HT-29 (cell line): ENCODE results near the gene CYP2W1. TPM values are rescaled to one million over a fixed set of nuclear protein-coding genes. Genes with fewer than 3 reads are reported as not detected.
A peak's percentile ranks its signal among the peaks of the same experiment; 100 is the strongest.

ENCODE experiments used
- DNase-seq: peaks from one replicate; pipeline ENCODE4 v3.0.0-alpha.2; 2015; ENCODE audit warnings: low spot score
- total RNA-seq: library from RNA; depleted of rRNA; stranded (reverse); fragments of >200 nt; shearing (Covaris generic); gene quantifications from 2 replicates; pipeline ENCODE4 v1.2.3, GENCODE V29; 2014

CYP2W1 gene
- total RNA-seq, 1 experiment from 2014 or later, result 3.7 TPM

DNA sequence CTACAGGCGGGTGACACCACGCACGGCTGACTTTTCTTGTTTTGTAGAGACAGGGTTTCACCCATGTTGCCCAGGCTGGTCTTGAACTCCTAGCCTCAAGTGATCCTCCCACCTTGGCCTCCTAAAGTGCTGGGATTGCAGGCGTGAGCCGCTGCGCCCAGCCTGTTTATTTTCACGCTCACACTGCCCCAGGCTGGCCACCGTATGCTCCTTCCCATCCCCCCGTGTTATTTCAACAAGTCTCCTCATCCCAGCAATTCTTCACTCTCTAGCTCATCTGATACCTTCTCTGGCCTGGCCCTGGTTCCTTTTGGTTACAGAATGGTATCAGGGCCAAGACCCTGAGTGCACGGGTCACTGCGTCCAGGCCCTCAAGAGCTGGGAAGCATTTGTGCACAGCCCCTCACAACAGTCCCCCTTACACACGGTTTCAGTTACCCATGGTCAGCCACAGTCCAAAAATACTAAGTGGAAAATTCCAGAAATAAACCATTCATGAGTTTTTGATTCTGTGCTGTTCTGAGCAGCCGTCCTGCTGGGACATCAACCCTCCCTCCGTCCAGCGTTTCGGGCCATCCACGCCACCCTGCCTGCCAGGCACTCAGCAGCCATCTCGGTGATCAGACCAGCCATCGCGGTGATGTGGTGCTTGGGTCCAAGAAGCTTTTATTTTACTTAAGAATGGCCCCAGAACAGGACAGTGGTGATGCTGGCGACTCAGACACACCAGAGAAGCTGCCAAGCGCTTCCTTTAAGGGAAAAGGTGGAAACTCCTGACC lies 16.5 kb upstream of the CYP2W1 start:
- no peak for DNase-seq

DNA sequence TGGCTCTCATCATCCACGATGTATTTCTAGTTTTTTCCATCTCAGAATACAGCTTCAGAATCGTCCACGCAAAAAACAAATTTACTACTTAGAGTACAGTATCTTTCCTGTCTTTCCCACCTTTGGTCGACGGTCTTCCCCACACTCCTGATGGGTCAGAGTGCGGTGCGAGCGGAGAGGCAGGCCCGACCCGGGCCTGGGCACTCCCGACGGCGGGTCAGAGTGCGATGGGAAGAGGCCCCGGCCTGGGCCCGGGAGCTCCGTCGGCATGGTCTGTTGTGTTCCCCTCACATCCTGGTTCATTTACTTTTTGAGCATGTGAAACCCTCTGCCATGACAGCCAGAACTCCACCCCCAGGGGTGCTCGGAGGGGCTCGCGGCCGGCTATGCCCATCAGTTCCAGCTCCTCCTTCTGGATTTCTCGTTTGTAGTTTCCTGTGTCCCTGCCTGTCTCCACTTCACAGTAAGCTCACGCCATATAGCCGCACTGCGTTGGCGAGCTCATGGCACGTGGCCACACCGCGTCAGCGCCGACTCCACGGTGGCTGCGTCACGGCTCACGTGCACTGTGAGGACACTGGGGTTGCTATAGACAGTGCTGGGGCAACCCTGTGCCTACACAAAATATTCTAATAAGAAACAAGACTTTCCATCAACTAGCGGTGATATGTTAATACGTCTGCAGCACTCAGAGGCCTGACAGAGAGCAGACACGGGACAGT lies 15.5 kb upstream of the CYP2W1 start:
- no peak for DNase-seq

DNA sequence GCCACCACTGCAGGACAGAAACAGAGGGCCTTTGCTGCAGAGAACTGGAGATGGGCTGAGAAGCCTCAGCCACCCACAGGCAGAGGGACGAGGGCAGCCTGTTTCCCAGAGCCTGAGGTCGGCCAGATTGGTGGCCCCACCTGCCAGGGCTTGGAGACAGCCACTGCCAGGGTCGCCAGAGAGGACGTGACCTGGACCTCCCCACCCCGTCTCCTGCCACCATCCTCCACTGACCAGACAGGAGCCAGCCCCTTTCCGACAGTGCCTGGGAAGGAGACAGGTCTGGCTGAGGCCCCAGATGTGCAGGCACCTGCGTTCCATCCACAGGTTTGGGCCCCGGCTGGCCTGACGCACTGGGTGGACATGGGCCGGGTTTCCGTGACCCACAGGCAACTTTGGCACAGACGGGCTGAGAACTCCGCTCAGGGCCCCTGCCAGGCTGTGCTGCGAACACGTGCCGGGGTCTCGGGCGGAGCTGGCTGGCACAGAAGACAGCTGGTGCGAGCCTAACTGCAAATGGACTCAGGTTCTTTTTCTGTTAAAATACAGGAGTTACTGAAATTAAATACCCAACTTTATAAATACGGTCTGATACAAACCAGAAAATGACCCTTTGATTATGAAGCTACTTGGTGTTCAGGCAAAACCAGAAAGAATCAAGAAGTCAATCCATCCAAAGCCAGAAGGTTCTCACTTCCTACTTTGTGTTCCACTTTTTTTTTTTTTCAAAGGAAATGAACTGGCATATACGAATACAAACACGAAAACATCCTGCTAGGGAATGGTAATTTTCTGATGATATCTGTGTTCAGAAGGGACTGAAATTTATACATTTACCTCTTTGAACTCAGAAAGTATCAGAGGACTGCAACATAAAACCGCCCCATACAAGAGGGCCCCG lies 14.5 kb upstream of the CYP2W1 start:
- DNase-seq, result no peak

DNA sequence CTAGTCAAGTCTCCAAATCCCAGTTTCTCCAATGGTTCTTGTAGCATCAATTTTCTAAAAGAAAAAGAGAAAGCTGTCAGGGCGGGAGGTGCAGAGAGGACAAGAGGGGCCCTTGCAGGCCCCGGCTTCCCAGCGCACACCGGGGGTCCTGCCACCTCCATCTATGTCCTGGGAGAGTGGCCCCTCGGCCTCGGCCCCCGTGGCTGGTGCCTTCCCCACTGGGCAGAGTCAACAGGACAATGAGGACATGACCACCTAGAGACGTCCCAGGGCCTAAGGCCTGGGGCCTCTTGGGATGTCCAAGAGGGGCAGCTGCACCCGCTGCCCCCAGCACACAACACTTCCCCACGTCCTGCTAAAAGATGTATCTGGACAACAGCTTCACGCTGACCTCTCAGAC lies 13.6 kb upstream of the CYP2W1 start:
- no peak for DNase-seq

DNA sequence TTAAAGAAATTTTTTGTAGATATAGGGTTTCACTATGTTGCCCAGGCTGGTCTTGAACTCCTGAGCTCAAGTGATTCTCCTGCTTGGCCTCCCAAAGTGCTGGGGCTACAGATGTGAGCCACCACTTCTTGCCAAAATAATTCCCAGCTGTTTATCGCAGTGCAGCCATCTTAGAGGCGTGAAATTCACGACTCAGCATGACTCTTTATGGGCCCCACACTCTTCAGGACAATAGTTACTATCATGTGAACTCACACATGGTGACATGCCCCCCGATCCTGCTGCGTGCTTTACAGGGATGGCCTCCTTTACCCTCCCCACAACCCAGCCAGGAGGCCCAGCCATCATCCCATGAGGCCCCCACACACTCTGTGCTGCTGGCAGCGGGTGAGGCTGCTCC lies 12.2 kb upstream of the CYP2W1 start:
- DNase-seq, result no peak

DNA sequence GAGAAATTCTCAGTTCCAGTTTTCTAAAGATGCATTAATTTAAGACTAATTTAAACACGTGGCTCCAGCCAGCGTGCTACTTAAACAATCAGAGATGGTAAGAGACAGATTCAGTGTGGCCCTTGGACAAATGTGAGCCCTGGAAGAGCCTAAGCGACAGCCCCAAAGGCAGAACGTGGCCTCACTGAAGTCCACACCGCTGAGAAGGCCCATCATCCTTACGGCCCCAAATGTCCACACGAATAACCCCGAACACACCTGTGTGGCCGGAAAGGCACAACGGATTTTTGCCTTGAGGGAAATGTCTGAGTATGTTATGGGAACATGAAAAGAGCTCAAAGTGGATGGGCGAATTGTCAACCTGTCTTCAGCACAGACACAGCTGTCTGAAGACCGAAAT lies 10.9 kb upstream of the CYP2W1 start:
- DNase-seq, result no peak

DNA sequence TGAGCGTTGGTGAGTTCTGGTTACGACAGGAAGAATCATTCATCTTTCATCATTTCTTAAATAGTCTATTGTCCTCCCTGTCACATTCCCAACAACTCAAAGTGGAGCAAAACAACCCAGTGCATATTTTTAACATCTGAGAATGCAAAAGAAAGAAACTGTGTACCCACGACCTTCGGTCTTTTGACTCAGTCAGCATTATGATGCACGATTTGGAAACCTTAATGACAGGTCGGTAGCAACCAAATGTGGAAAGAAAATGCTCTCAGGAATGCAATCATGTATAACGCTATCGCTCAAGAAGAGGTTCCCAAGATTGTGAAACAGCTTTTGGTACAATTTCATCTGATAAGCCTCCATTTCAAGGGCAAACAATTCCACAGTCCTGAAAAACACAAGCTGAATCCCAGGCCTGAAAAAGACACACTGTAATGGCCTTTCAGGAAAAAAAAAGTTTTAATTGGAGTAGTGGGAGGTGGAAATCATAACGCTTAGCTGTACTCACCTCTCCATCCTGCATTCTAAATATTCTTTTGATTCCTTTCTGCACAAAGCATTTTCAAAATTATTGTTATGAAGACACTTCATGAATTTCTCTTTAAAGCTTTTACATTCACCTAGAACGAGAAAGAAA lies 10.2 kb upstream of the CYP2W1 start:
- DNase-seq, result no peak

DNA sequence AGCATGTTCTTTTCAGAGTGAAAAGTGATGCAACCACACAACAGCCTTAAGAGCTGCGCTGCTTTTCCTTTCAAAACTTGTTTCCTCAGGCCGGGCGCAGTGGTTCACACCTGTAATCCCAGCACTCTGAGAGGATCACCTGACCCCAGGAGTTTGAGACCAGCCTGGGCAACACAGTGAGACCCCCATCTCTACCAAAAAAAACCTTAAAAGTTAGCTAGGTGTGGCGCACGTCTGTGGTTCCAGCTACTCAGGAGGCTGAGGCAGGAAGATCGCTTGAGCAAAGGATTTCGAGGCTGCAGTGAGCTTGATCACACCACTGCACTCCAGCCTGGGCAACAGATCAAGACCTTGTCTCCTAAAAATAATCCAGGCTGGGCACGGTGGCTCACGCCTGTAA lies 9.7 kb upstream of the CYP2W1 start:
- no peak for DNase-seq

DNA sequence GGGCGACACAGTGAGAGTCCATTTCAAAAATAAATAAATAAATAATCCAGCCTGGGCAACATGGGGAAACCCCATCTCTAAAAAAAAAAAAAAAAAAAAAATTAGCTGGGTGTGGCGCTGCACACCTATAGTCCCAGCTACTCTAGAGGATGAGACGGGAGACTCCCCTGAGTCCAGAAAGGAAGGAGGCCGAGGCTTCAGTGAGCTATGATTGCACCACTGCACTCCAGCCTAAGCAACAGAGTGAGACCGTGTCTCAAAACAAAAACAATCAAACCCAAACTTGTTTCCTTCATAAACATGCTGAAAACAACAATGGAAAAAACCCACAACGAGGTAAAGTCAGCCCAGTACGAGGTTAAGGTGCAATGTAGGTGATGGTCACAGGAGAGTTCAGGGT lies 8.8 kb upstream of the CYP2W1 start:
- peak; percentile 56 for DNase-seq

DNA sequence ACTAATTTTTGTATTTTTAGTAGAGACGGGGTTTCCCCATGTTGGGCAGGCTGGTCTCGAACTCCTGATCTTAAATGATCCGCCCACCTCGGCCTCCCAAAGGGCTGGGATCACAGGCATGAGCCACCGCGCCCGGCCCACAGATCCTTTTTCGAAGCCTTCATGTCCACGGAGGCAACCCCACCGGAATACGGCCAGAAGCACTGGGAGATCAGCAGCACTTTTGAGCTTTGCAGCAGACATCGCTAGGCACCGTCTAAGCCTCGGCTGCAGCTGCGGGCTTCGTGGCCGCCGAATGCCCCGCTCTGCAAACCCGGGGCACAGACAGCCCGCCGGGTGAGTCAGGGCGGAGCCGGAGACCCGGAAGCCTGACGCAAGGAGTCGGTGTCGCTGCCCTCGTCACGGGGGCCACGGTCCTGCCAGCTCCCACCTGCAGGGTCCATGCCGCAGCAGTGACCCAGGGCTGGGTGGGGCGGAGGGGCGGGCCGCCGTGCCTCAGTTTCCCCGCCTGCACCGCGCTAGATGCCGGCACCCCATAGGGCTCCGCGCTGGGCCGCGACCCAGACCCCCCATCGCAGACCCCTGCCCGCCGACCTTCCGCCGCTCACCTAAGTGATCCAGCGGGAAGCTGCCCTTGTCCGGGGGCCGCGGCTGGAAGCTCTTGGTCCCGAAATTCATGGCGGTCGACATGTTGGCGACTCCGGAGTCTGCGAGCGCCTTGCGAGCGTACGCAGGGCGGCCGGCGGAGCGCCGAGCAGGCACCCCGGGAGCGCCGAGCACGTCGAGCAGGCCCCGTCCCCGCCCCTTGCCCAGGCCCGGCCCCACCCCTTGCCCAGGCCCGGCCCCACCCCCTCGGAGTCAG lies 7.9 kb upstream of the CYP2W1 start, which contains the start of gene COX19:
COX19 (minus strand) TSS at position 730 of the 862 bp plus-strand sequence; CDS start at position 690, 40 bp downstream.
- DNase-seq, result peak; percentile 84

DNA sequence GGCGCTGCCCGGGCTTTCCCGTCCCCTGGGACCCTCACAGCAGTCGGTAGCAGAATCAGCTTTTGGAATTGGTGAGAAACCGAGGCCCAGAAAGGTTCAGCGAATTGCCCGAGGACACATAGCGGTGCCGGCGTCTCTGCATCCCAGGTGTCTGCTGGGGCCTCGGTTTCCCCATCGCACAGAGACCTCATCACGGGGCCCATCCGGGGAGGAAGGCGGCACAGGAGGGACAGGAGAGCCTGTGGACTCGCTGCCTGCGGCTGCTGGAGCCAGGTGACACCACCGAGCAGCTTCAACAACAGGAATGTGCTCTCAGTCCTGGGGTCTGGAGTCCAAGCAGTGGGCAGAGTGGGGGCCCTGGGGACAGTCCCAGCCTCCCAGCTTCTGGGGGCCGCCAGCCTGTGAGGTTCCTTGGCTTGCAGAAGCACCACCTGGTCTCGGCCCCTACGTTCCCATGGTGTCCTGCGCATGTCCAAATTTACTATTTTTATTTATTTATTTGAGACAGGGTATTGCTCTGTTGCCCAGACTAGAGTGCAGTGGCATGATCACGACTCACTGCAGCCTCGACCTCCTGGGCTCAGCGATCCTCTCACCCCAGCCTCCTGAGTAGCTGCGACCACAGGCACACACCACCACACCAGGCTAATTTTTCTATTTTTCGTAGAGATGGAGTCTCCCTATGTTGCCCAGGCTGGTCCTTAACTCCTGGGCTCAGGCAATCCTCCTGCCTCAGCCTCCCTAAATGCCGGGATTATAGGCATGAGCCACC lies 7.1 kb upstream of the CYP2W1 start:
- no peak for DNase-seq

DNA sequence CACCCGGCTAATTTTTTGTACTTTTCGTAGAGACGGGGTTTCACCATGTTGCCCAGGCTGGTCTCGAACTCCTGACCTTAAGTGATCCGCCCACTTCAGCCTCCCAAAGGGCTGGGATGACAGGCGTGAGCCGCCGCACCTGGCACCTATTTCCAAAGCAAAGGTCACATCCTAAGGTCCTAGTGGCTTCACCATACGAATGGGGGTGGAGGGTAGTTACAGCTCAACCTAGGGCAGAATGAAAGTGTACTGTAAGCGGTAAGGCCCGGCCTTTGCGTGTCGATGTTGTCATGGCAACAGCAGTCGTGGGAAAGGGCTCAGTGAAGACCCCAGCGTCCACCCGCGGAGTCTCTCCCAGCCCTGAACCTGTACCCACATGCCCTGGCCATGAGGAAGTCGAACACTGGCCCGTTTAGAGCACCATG lies 6.1 kb upstream of the CYP2W1 start:
- DNase-seq, result peak; percentile 79

DNA sequence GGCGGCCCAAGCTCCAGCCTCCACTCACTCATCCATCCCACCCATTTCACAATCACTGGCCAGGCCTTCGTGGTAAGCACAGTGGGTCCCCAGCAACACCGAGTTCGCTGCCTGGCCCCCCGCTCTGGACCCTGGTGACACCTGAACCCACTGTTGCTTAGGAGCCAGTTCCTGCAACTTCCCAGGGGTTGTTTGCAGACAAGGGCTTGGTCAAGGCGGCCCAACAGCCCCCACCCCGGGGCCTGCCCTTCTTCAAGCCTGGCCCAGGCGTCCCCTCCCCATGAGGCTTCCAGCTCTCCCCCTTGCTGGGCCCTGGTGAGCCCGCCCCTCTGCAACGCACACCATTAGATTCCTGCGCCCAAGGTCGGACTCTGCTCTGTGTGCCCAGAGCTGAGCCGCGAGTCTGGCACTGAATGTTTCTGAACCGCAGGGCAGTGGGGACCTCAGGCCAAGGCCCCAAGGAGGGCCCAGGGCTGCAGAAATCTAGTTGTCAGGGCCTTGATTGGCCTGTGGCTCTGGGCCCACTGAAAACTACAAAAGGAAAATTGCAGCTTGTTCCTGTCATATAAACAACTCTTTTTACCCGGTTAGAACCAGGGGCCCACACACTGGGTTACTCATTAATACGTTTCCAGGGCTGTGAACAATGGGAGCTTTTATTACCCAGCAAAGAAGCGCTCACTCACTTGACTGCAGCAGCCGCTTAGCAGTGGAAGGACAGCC lies 5.5 kb upstream of the CYP2W1 start:
- DNase-seq, result peak; percentile 96

DNA sequence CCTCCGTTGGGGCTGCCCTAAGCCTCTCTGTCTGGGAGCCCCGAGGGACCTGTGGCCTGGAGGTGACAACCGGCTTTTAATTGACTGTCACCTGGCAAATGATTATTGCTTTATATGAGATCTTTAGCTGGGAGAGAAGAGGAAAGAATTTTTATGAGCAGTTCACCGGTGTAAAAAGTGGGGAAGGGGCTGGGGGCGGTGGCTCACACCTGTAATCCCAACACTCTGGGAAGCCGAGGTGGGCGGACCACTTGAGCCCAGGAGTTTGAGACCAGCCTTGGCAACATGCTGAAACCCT lies 5.0 kb upstream of the CYP2W1 start:
- no peak for DNase-seq

DNA sequence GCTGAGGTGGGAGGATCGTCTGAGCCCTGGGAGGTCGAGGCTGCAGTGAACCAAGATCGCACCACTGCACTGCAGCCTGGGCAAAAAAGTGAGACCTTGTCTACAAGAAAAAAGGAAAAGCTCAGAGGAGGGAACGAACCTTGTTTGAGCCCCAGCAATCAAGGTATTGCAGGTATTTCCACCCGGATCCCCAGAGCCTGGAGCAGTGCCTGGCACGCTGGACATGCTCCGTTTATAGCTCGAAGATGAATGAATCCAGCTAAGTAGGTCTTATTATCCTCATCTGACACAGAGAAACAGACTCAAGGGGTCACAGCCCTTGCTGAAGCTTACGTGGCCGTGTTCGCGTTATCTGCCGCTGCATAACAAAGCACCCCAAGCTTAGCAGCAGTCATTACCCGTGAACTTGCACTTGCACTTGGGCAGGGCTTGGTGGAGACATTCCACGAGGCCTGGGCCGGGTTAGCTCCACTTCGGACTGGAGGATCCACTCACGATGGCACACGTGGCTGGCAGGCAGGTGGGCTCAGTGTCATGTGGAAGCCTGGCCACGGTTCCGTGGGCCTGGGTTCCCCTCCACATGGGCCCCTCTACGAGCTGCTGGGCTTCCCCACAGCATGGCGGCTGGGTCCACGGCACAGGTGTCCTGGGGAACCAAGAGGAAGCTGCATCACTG lies 4.4 kb upstream of the CYP2W1 start:
- no peak for DNase-seq

DNA sequence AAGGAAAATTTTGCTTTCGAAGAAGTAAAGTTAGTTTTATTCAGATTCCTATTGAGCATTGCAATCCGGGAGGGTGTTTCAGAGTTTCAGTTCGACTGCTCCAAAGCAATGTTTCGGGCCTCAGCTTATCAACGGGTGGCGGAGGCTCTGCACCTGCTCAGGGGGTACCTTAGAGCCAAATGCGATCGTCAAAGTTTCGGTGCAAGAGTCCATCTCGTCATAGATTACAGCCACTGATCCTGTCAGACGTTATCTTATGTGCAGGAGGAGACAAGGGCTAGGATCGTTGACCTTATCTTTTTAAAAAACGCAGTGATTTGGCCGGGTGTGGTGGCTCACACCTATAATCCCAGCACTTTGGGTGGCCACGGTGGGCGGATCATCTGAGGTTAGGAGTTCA lies 3.8 kb upstream of the CYP2W1 start:
- DNase-seq, result no peak

DNA sequence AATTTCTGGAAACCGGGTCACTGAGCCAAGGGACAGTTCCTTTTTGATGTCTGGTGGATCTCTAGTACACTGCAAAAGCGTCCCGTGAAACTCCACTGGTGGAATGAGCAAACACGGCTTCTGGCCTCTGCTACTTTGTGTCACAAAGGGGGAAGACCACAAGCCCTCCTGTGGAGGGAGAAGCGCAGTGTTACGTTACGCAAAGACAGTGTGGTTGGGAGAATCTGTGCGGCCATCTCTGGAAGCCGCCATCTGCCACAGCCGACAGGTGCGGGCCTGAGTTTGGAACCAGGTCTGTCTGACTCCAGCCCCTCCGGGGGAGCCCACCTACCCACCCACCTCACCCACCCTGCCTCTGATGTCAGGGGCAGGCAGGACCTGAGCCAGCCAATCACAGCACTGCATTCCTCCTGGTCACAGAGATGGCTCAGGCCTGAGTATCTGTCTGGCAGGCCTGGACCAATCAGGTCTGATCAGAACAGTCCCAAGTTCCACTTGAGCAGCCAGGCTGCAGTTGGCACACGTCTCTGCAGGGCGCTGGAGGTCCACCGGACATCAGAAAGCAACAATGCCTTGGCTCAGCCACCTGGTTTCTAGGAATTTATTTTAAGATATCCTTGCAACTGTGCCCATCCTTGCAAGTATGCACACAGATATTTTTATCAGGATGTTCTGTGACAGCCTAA lies 3.0 kb upstream of the CYP2W1 start:
- DNase-seq, result no peak
